H1 (cell line): ENCODE results near the gene TBC1D25. TPM values are rescaled to one million over a fixed set of nuclear protein-coding genes. Genes with fewer than 3 reads are reported as not detected.

Source experiments
- CTCF ChIA-PET: fragments of 300-600 bp; sonication (Branson Sonifier 250); formaldehyde crosslinking; loops from one replicate; lab custom pipeline; 2021; ENCODE audit not compliant: partially characterized antibody; lab: Charles Lee
- POLR2A ChIA-PET: fragments of 300-600 bp; sonication (Branson Sonifier 250); formaldehyde crosslinking; loops from one replicate; lab custom pipeline; 2021; ENCODE audit warnings: inconsistent platforms; ENCODE audit not compliant: partially characterized antibody; lab: Charles Lee
- DNase-seq, 2 experiments: peaks; one replicate each; pipeline versions ENCODE4 v3.0.0 to v3.0.0-alpha.2; 2010 to 2022; ENCODE audit warnings: low spot score in 2 of 2, low read depth in 1 of 2, mixed read lengths in 1 of 2
- FAIRE-seq: peaks from 2 replicates; lab custom pipeline; 2011; peaks lifted over from hg19 to GRCh38; lab: Jason Lieb, UNC
- H2AFZ ChIP-seq: 2 replicates; pipeline ENCODE4 v1.8.1; 2012; ENCODE audit warnings: low read length, inconsistent platforms
- H2AK5ac ChIP-seq: 2 replicates; pipeline ENCODE4 v1.6.1; 2013; ENCODE audit warnings: low read depth, low read length
- H2BK120ac ChIP-seq: replicated peaks from 2 replicates; pipeline ENCODE3; 2013; ENCODE audit warnings: low read depth, low read length, inconsistent platforms
- H2BK12ac ChIP-seq: 2 replicates; pipeline ENCODE4 v1.6.1; 2013; ENCODE audit warnings: low read depth, low read length
- H2BK15ac ChIP-seq: 2 replicates; pipeline ENCODE4 v1.6.1; 2013; ENCODE audit warnings: low read length
- H2BK20ac ChIP-seq: 2 replicates; pipeline ENCODE4 v1.6.1; 2013; ENCODE audit warnings: low read length
- H2BK5ac ChIP-seq: 2 replicates; pipeline ENCODE4 v1.6.1; 2013; ENCODE audit warnings: low read depth, low read length
- H3K14ac ChIP-seq: 2 replicates; pipeline ENCODE4 v1.6.1; 2013; ENCODE audit warnings: inconsistent platforms; ENCODE audit not compliant: insufficient read length
- H3K18ac ChIP-seq: 2 replicates; pipeline ENCODE4 v1.6.1; 2013; ENCODE audit warnings: low read length; ENCODE audit errors: extremely low read depth
- H3K23ac ChIP-seq: 2 replicates; pipeline ENCODE4 v1.6.1; 2013; ENCODE audit warnings: inconsistent platforms; ENCODE audit not compliant: insufficient read length
- H3K23me2 ChIP-seq: 2 replicates; pipeline ENCODE4 v1.6.1; 2013; ENCODE audit warnings: low read depth, low read length
- H3K27ac ChIP-seq: 2 replicates; pipeline ENCODE4 v1.6.1; 2011; ENCODE audit warnings: low read depth, low read length, inconsistent platforms
- H3K27me3 ChIP-seq, 4 experiments: replicated peaks in 1 of 4; 1 replicate in 1 of 4; 2 replicates in 3 of 4; pipeline versions ENCODE4 v1.6.1 to v1.8.1; 2011 to 2013; ENCODE audit warnings: low read length in 3 of 4, mild to moderate bottlenecking in 3 of 4, inconsistent platforms in 2 of 4, mixed read lengths in 2 of 4, moderate library complexity in 1 of 4; ENCODE audit not compliant: control insufficient read depth in 3 of 4, insufficient read depth in 3 of 4; ENCODE audit errors: extremely low read depth in 1 of 4
- H3K36me3 ChIP-seq, 4 experiments: 2 replicates each; pipeline versions ENCODE4 v1.6.1 to v1.8.1; 2011 to 2013; ENCODE audit warnings: mild to moderate bottlenecking in 4 of 4, low read length in 3 of 4, moderate library complexity in 2 of 4, control low read depth in 1 of 4, inconsistent platforms in 1 of 4; ENCODE audit not compliant: insufficient read depth in 4 of 4, control insufficient read depth in 2 of 4
- H3K4ac ChIP-seq: replicated peaks from 2 replicates; pipeline ENCODE3; 2013; ENCODE audit warnings: low read length, low read depth, mixed read lengths, inconsistent platforms; ENCODE audit not compliant: insufficient read length
- H3K4me1 ChIP-seq, 4 experiments: replicated peaks in 1 of 4; 1 replicate in 1 of 4; 2 replicates in 3 of 4; pipeline versions ENCODE4 v1.6.1 to v1.8.1; 2011 to 2013; ENCODE audit warnings: low read length in 3 of 4, inconsistent platforms in 2 of 4, mixed read lengths in 1 of 4; ENCODE audit not compliant: insufficient read depth in 4 of 4, control insufficient read depth in 3 of 4
- H3K4me2 ChIP-seq, 2 experiments: 2 replicates each; pipeline versions ENCODE4 v1.6.1 to v1.8.1; 2011 to 2013; ENCODE audit warnings: low read depth in 2 of 2, low read length in 2 of 2, control low read depth in 1 of 2, inconsistent platforms in 1 of 2, mild to moderate bottlenecking in 1 of 2; ENCODE audit not compliant: insufficient read depth in 1 of 2
- H3K4me3 ChIP-seq, 4 experiments: fragments of 200-600, 300-600 bp in 1 of 4; sonication (generic), shearing (Covaris generic), sonication (Bioruptor Twin) in 1 of 4; 2 replicates each; pipeline versions ENCODE4 v1.5.1 to v1.8.1; 2011 to 2016; ENCODE audit warnings: low read length in 4 of 4, low read depth in 3 of 4, control low read depth in 2 of 4, inconsistent platforms in 2 of 4, mild to moderate bottlenecking in 2 of 4, mixed read lengths in 1 of 4, moderate library complexity in 1 of 4; ENCODE audit not compliant: insufficient read depth in 2 of 4; ENCODE audit errors: extremely low read depth in 1 of 4
- H3K56ac ChIP-seq: replicated peaks from 2 replicates; pipeline ENCODE3; 2013; ENCODE audit warnings: low read depth, mild to moderate bottlenecking, mixed read lengths, low read length, inconsistent platforms; ENCODE audit not compliant: insufficient read length
- H3K79me1 ChIP-seq: 2 replicates; pipeline ENCODE4 v1.6.1; 2013; ENCODE audit warnings: low read depth, low read length, control low read depth
- H3K79me2 ChIP-seq, 2 experiments: 2 replicates each; pipeline versions ENCODE4 v1.6.1 to v1.8.1; 2012 to 2013; ENCODE audit warnings: low read length in 2 of 2, mild to moderate bottlenecking in 2 of 2, inconsistent platforms in 1 of 2; ENCODE audit not compliant: insufficient read depth in 2 of 2, control insufficient read depth in 1 of 2
- H3K9ac ChIP-seq, 4 experiments: replicated peaks in 1 of 4; 1 replicate in 1 of 4; 2 replicates in 3 of 4; pipeline versions ENCODE4 v1.6.1 to v1.8.1; 2011 to 2013; ENCODE audit warnings: low read depth in 3 of 4, low read length in 3 of 4, control low read depth in 2 of 4, mild to moderate bottlenecking in 2 of 4, moderate library complexity in 2 of 4, inconsistent platforms in 1 of 4; ENCODE audit errors: extremely low read depth in 1 of 4
- H3K9me3 ChIP-seq, 2 experiments: 2 replicates each; pipeline versions ENCODE4 v1.6.1 to v1.8.1; 2012 to 2013; ENCODE audit warnings: mild to moderate bottlenecking in 2 of 2, moderate library complexity in 2 of 2, control low read depth in 1 of 2, inconsistent platforms in 1 of 2, low read depth in 1 of 2, low read length in 1 of 2, mixed read lengths in 1 of 2; ENCODE audit not compliant: insufficient read depth in 2 of 2
- H4K20me1 ChIP-seq, 2 experiments: replicated peaks in 1 of 2; 2 replicates each; pipeline versions ENCODE3 to v1.8.1; 2011 to 2013; ENCODE audit warnings: inconsistent platforms in 2 of 2, low read length in 2 of 2, mild to moderate bottlenecking in 1 of 2; ENCODE audit not compliant: insufficient read depth in 2 of 2, control insufficient read depth in 1 of 2
- H4K5ac ChIP-seq: 2 replicates; pipeline ENCODE4 v1.6.1; 2013; ENCODE audit warnings: low read length, low read depth, mixed read lengths, inconsistent platforms; ENCODE audit not compliant: insufficient read length
- H4K8ac ChIP-seq: 2 replicates; pipeline ENCODE4 v1.8.0; 2013; ENCODE audit warnings: mild to moderate bottlenecking, moderate library complexity, low read length, inconsistent platforms; ENCODE audit not compliant: insufficient read depth; ENCODE audit errors: extremely low read depth
- H4K91ac ChIP-seq: replicated peaks from 2 replicates; pipeline ENCODE3; 2013; ENCODE audit warnings: low read length, mixed read lengths, inconsistent platforms; ENCODE audit not compliant: insufficient read length
- BACH1 ChIP-seq: IDR thresholded peaks from 2 replicates; pipeline ENCODE4 v1.6.1; 2012; ENCODE audit warnings: low read length, improper control_type of control experiment
- CBX8 ChIP-seq: fragments of 300-800, 300-1000 bp; sonication (generic); IDR thresholded peaks from 2 replicates; pipeline ENCODE4 v1.7.1; 2016; ENCODE audit warnings: low read depth, low read length, borderline replicate concordance
- CHD2 ChIP-seq: IDR thresholded peaks from 2 replicates; pipeline ENCODE4 v1.6.1; 2012; ENCODE audit warnings: low read length, improper control_type of control experiment
- FOSL1 ChIP-seq: IDR thresholded peaks from 2 replicates; pipeline ENCODE4 v1.6.1; 2011; ENCODE audit warnings: mild to moderate bottlenecking, low read depth, low read length, moderate library complexity; ENCODE audit not compliant: insufficient read depth
- GABPA ChIP-seq: IDR thresholded peaks from 2 replicates; pipeline ENCODE4 v1.6.1; 2011; ENCODE audit warnings: mild to moderate bottlenecking, low read length, moderate library complexity, borderline replicate concordance; ENCODE audit not compliant: insufficient read depth
- JUN ChIP-seq: IDR thresholded peaks from 2 replicates; pipeline ENCODE4 v1.6.1; 2011; ENCODE audit warnings: low read depth, mild to moderate bottlenecking, improper control_type of control experiment, low read length
- JUND ChIP-seq: IDR thresholded peaks from 2 replicates; pipeline ENCODE4 v1.6.1; 2011; ENCODE audit warnings: mild to moderate bottlenecking, improper control_type of control experiment, low read length
- KDM1A ChIP-seq: fragments of 200-600, 300-600 bp; sonication (generic); IDR thresholded peaks from 2 replicates; pipeline ENCODE4 v1.7.1; 2016; ENCODE audit warnings: mild to moderate bottlenecking, low read length, borderline replicate concordance
- NRF1 ChIP-seq: IDR thresholded peaks from 2 replicates; pipeline ENCODE4 v1.6.1; 2011; ENCODE audit warnings: mild to moderate bottlenecking, low read depth, low read length, improper control_type of control experiment
- SAP30 ChIP-seq: fragments of 300-600 bp; sonication (generic); IDR thresholded peaks from 2 replicates; pipeline ENCODE4 v1.7.1; 2012; ENCODE audit warnings: low read length, moderate library complexity, mild to moderate bottlenecking, inconsistent platforms; ENCODE audit not compliant: insufficient read depth, insufficient replicate concordance
- SP2 ChIP-seq: IDR thresholded peaks from 2 replicates; pipeline ENCODE4 v1.6.1; 2012; ENCODE audit warnings: mild to moderate bottlenecking, low read length, inconsistent platforms
- WGBS, 2 experiments: shearing (Covaris generic) in 1 of 2; methylation state at CpG; one replicate each; pipeline versions ENCODE4 v1.1.6 to v1.1.7; 2013 to 2015; ENCODE audit warnings: low lambda C conversion rate in 2 of 2, mixed read lengths in 2 of 2, inconsistent platforms in 1 of 2, low coverage in 1 of 2, missing lambda C conversion rate in 1 of 2; ENCODE audit not compliant: insufficient replicate concordance in 2 of 2, insufficient coverage in 1 of 2, insufficient read length in 1 of 2; ENCODE audit errors: extremely low coverage in 1 of 2, missing lambda C conversion rate in 1 of 2; 5-methylcytosine and 5-hydroxymethylcytosine counted together
- polyA plus RNA-seq, 7 experiments: library from polyadenylated mRNA; depleted of rRNA in 3 of 7; stranded (reverse) in 5 of 7; unstranded in 2 of 7; fragments of >200 nt in 5 of 7; fragments of 200-250 nt in 2 of 7; gene quantifications; 1 replicate in 5 of 7; 2 replicates in 1 of 7; 4 replicates in 1 of 7; pipeline versions ENCODE4 v1.2.1 to v1.2.3, GENCODE V29; 2011 to 2013; ENCODE audit warnings: missing spikeins in 2 of 7, mixed read lengths in 2 of 7
- total RNA-seq: library from RNA; stranded (reverse); fragmentation: NEBNext Ultra II Directional; extraction: Animal tissue kit (Norgen Biotek cat#: 25700); gene quantifications from 2 replicates; pipeline ENCODE4 v1.2.1, GENCODE V29; 2021
- TF ChIP-seq, protein P1 (sequence below): IDR thresholded peaks from 2 replicates; pipeline ENCODE4 v1.6.1; 2011; ENCODE audit warnings: low read length, improper control_type of control experiment
- TF ChIP-seq, protein P2 (sequence below): IDR thresholded peaks from 2 replicates; pipeline ENCODE4 v1.6.1; 2011; ENCODE audit warnings: low read depth, mild to moderate bottlenecking, low read length; ENCODE audit not compliant: insufficient read depth

Gene TBC1D25
- total and polyA plus RNA-seq, 2 of the 8 experiments (the other 6 are each of a cell fraction or from before 2014, with no cell fraction given), result 6.5 to 6.8 TPM

DNA sequence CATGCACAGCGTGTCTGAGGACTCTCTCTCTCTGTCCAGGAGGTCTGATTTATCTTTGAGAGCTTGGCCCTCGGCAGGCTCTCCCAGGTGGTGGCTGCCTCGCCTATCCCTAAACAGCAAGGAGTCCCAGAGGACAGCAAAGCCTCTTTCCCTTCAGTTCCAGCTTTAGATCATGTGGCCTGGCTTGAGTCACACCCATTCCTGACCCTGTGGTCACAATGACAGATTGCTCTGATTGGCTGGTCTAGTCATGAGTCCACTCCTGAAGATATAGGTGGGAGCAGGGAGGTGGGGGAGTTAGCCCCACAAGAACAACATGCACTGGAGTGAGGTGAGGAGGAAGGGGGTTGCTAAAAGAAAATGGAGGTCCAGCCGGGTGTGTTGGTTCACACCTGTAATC is 42.9 kb upstream of the TBC1D25 start:
- H4K91ac ChIP-seq, result no peak overlapping the region
- ChIA-PET CTCF (no interaction called here), POLR2A (no interaction called here)
- H4K8ac ChIP-seq, result no peak overlapping the region
- no peak overlapping the region for H3K27ac ChIP-seq
- no peaks in the 10 kb centered on the region for H4K20me1 ChIP-seq
- no peak overlapping the region for H2AK5ac ChIP-seq
- H2BK20ac ChIP-seq, result no peak overlapping the region
- no peaks in the 10 kb centered on the region for H3K27me3 ChIP-seq
- H3K79me1 ChIP-seq, result no peaks in the 10 kb centered on the region
- TF ChIP-seq JUN (no peak), CBX8 (no peak), CHD2 (no peak), SP2 (no peak), FOSL1 (no peak), JUND (no peak), KDM1A (no peak), BACH1 (no peak), SAP30 (no peak), NRF1 (no peak), GABPA (no peak)
- TF ChIP-seq, protein P1, sequence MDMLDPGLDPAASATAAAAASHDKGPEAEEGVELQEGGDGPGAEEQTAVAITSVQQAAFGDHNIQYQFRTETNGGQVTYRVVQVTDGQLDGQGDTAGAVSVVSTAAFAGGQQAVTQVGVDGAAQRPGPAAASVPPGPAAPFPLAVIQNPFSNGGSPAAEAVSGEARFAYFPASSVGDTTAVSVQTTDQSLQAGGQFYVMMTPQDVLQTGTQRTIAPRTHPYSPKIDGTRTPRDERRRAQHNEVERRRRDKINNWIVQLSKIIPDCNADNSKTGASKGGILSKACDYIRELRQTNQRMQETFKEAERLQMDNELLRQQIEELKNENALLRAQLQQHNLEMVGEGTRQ, result no peak
- TF ChIP-seq, protein P2, sequence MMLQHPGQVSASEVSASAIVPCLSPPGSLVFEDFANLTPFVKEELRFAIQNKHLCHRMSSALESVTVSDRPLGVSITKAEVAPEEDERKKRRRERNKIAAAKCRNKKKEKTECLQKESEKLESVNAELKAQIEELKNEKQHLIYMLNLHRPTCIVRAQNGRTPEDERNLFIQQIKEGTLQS, result no peak
- TF ChIP-seq, all 59 proteins: peak for 0
- Histone ChIP-seq H2BK15ac (no peak overlapping the region), H3K9ac (no peak overlapping the region), H3K23me2 (no peaks in the 10 kb centered on the region), H3K4ac (no peak overlapping the region), H3K23ac (no peak overlapping the region), H2BK120ac (no peak overlapping the region), H2BK5ac (no peak overlapping the region), H3K4me3 (no peak overlapping the region), H3K9me3 (no peaks in the 10 kb centered on the region), H2AFZ (no peak overlapping the region; the same call in 1 of the 2 replicates), H4K5ac (no peak overlapping the region), H3K18ac (no peak overlapping the region), H3K79me2 (no peaks in the 10 kb centered on the region), H3K56ac (no peak overlapping the region), H3K14ac (no peak overlapping the region), H3K4me1 (no peaks in the 10 kb centered on the region; a peak in 1 of 7 replicates), H2BK12ac (no peak overlapping the region), H3K4me2 (no peak overlapping the region), H3K36me3 (no peaks in the 10 kb centered on the region)
- FAIRE-seq, result no peak
- DNase-seq, result no peak
- 100% methylated on average over 2 of the region's 4 CpGs; no CpG with 5 or more reads in 1 of the 2 experiments for WGBS, 2 experiments
